ENCODE data around the gene TK2.
"Not testable (repeated sequence)": the region's sequence is repeated elsewhere in the genome, so short reads cannot be mapped to it uniquely, and the experiment has no call there.

Gene TK2

GRCh38 chr16:66465946-66466345 lies 84.0 kb downstream of the TK2 start:
- not testable (repeated sequence) for DNase-seq

DNA sequence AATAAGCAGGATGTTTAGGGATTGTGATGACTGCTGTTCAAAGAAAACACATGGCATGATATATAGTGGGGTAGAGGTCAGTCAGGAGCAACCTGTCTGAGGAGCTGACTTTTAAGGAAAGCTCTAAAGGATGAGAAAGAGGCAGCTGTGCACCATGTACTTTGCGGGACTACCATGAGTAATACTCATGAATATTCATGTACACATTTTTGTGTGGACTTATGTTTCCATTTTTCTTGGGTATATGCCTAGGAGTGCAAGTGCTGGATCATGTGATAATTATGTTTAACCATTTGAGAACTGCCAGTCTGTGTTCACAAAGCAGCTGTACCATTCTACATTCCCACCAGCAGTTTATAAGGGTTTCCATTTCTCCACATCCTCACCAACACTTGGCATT lies 87.0 kb downstream of the TK2 start:
- no peak for DNase-seq

- no peak for DNase-seq
These were observed 89.2 kb downstream of the TK2 start for GRCh38 chr16:66460703-66461102.

- no peak for DNase-seq
These were observed 90.0 kb downstream of the TK2 start for GRCh38 chr16:66459878-66460277.

- DNase-seq: no peak
These were observed 91.1 kb downstream of the TK2 start for GRCh38 chr16:66458853-66459252.

DNA sequence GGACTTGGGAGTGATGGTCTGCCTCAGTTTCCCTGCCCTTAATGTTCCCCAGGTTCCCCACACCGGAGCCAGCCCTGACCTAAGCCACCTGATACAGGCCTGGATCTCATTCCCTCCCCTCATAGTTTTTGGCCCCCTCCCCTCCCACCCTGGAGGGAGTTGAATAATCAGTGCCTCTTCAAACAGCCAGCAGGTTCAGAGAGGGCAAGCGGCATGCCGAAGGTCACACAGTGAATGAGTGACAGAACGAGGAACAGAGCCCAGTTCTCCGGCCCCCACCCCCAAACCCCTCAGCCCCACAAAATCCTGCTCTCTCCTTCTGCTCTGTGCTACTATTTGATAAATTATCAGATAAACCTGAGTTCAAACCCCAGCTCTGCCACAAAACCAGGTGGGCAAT lies 91.6 kb downstream of the TK2 start:
- no peak for DNase-seq

Data from NCI-H1105 (cell line).